Stimulated activated naive CD8-positive, alpha-beta T cell treated with anti-CD3 and anti-CD28 coated beads, Interleukin-15, Interleukin-2, amounts not matched to agents 100 ng/mL and 50 ng/mL, for 24 hours (primary cell): ENCODE data around the gene PRPF6.
"Not testable (repeated sequence)": the region's sequence is repeated elsewhere in the genome, so short reads cannot be mapped to it uniquely, and the experiment has no call there.

Experiments
- H3K27ac Mint-ChIP-seq: one replicate; pipeline ENCODE4 v1.8.0; 2021; ENCODE audit warnings: mild to moderate bottlenecking, mixed read lengths
- H3K27me3 Mint-ChIP-seq: one replicate; pipeline ENCODE4 v1.8.0; 2021; ENCODE audit warnings: mixed read lengths
- H3K36me3 Mint-ChIP-seq: one replicate; pipeline ENCODE4 v1.8.0; 2021; ENCODE audit warnings: low read depth, mixed read lengths
- H3K4me1 Mint-ChIP-seq: one replicate; pipeline ENCODE4 v1.8.0; 2021; ENCODE audit warnings: low read depth, mixed read lengths
- H3K4me3 Mint-ChIP-seq: one replicate; pipeline ENCODE4 v1.8.0; 2021; ENCODE audit warnings: mild to moderate bottlenecking, mixed read lengths
- H3K9me3 Mint-ChIP-seq: one replicate; pipeline ENCODE4 v1.8.0; 2021; ENCODE audit warnings: mixed read lengths

PRPF6 gene

DNA sequence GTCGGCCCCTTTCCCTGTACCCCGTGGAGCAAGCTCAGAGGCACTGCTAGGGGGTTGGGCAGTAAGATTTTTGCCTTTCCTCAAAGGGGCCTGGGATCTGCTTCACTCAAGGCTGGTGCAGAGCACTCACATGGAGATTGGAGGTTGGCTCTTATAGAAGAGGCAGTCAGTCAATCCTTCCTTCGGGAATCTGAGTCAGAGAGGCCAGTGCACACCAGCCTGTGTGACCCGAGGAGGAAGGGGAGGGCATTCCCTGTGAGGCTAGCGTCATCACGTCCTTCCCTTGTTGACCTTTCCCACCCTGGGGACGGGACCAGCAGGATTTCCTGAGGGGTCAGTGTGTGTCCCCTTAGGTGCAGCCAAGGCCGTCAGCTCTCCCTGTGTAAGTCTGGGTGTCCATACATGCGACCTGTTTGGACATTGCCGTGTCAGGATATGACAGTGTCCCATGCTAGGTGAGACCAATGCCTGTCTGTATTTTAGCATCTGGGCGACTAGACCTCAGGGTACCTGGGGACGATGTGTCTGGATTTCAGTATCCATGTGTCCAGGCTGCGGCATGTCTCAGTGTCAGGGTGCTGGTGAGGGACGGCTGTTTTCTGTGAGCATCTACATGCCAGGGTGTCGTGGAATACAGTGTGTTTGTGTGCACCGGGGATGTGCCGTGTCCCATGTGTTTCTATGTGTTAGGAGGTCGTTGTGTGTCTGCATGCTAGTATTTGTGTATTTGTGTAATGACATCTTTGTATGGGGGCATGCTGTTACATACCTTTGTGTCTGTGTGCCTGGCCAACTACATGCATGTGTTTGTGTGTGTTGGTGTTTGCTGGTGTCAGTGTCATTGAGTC lies 8.4 kb upstream of the PRPF6 start:
- Mint-ChIP-seq H3K27me3 (no peaks in the 10 kb centered on the region), H3K27ac (no peak overlapping the region), H3K36me3 (peaks cover 24% of the 10 kb centered on the region), H3K4me3 (no peak overlapping the region), H3K4me1 (peaks cover 32% of the 10 kb centered on the region), H3K9me3 (no peaks in the 10 kb centered on the region)

DNA sequence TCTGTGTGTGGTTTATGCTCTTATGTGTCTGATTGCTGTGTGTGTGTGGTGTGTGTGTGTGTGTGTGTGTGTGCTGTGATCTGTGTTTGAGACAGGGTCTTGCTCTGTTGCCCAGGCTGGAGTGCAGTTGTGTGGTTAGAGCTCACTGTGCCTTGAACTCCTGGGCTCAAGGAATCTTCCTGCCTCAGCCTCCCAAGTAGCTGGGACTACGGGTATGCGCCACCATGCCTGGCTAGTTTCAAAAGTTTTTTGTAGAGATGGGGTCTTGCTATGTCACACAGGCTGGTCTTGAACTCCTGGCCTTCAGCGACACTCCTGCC lies 7.8 kb upstream of the PRPF6 start:
- Mint-ChIP-seq H3K27me3 (no peaks in the 10 kb centered on the region), H3K4me3 (no peak overlapping the region), H3K4me1 (peaks cover 37% of the 10 kb centered on the region), H3K27ac (no peak overlapping the region), H3K36me3 (peaks cover 24% of the 10 kb centered on the region), H3K9me3 (no peaks in the 10 kb centered on the region)

DNA sequence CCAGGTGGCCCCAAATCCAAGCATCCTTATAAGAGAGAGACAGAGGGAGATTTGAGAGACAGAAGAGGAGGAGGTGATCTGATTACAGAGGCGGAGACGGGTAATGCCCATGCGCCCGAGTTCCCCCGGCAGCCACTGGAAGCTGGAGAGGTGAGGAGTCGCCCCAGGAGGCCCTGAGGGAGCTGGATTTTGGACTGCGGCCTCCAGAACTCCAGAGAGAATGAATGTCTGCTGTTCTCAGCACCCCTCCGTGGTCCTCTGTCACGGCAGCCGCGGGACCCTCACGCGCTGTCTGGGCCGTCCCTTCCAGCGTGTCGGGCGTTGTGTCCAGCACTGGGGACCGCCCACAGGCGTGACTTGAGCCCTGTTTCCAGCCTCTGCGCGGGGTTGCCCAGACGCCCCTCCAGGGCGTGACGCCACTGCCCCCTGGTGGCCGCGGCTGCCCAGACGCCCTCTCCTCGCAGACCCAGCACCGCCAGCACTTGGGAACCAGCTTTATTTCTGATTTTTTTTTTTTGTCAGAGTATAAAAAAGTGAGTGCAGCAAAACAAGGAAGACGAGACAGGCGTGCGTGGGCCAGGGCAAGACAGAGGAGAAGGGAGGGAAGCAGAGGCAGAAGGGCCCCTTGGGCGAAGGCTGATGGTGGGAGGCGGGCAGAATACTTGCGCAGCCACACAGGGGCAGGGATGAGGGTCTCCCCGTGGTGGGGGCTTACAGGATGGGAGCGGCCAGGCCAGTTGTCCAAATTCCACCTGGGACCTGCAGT lies 7.1 kb upstream of the PRPF6 start:
- Mint-ChIP-seq H3K9me3 (no peaks in the 10 kb centered on the region), H3K27ac (peak overlapping the region; percentile 56), H3K4me1 (peaks cover 35% of the 10 kb centered on the region), H3K4me3 (no peak overlapping the region), H3K27me3 (no peaks in the 10 kb centered on the region), H3K36me3 (peaks cover 24% of the 10 kb centered on the region)

DNA sequence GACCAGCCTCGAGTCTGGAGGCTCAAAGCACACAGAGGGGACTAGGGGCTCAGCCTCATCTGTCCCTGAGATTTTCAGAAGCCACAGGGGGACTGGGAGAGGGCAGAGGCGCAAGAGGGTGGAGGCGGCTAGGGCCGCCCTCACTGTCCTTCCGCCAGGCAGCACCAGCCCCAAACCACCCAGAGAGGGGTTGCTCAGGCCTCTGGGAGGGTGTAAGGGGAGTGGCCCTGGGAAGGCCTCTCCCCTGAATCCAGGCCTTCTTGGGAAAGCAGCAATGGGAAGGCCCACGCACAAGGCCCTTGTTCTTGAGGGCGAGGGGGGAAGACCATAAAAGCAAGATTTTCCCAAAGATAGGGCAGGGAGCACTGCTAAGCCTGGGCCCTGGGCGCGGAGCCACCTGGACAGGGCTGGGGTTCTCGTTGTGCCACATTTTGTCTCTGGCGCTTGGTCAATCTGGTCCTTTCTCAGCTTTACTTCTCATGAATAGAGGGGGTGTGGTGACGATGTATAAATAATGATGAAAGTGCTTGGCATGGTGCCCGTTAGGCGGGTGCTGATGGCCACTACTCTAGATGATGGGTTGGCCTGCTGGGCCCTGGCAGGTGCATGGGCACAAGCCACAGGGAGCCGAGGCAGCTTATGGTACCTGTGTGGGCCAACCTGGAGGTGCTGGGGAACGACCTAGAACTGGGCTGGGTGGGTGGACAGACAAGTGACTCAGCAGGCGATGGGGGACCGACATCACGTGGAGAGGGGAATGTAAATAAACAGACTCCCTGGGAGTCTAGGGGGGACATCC lies 6.3 kb upstream of the PRPF6 start:
- peaks cover 33% of the 10 kb centered on the region for H3K4me1 Mint-ChIP-seq
- no peaks in the 10 kb centered on the region for H3K27me3 Mint-ChIP-seq
- no peak overlapping the region for H3K27ac Mint-ChIP-seq
- H3K4me3 Mint-ChIP-seq, result no peak overlapping the region
- H3K36me3 Mint-ChIP-seq, result peaks cover 24% of the 10 kb centered on the region
- H3K9me3 Mint-ChIP-seq, result no peaks in the 10 kb centered on the region

DNA sequence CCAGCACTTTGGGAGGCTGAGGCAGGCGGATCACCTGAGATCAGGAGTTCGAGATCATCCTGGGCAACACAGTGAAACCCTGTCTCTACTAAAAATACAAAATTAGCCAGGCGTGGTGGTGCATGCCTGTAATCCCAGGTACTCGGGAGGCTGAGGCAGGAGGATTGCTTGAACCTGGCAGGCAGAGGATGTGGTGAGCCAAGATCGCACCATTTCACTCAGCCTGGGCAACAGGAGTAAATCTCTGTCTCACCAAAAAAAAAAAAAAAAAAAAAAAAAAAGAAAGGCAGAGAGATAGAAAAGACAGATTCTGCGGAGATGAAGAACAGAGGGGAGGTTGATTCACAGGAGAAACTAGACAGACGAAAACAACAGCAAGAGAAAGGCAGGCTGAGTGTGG lies 4.4 kb upstream of the PRPF6 start:
- Mint-ChIP-seq H3K4me1 (peaks cover 46% of the 10 kb centered on the region), H3K4me3 (peak overlapping the region; percentile 2), H3K36me3 (peaks cover 24% of the 10 kb centered on the region)
- not testable (repeated sequence) for H3K27me3 Mint-ChIP-seq, H3K9me3 Mint-ChIP-seq, H3K27ac Mint-ChIP-seq

DNA sequence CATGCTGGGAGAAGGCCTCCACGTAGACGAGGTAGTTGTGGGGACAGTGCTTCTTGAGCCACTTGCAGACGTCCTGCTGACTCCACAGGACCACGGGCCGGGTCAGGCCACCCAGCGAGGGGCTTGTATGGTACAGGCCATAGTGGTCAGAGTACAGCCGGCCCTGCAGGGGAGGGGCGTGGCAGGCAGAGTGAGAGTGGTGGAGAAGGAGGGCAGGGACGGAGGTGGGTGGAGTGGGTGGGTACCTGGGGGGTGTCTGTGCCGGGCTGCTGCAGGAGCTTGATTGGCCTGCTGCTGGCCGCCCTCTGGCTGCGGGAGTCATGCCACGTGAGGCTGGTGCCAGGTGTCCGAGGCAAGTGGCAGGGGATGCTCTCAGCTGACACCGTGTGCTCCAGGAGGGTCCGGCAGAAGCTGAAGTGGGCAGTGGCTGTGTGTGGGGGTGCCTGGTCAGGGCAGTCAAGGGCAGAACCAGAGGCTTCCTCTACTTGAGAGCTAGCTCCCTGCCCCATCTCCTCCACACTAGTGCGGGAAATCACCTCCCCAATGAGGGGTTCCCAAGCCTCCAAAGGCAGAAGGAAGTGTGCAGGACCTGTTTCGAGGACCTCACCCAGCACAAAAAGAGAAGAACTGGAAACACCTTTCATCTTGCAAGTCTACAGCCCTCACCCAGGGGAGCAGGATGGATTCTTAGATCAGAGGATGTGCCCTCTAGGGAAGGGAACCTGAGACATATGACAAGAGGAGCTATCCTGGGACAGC lies 3.8 kb upstream of the PRPF6 start:
- H3K36me3 Mint-ChIP-seq, result peaks cover 24% of the 10 kb centered on the region
- H3K27ac Mint-ChIP-seq, result peak overlapping the region; percentile 11
- peaks cover 51% of the 10 kb centered on the region for H3K4me1 Mint-ChIP-seq

DNA sequence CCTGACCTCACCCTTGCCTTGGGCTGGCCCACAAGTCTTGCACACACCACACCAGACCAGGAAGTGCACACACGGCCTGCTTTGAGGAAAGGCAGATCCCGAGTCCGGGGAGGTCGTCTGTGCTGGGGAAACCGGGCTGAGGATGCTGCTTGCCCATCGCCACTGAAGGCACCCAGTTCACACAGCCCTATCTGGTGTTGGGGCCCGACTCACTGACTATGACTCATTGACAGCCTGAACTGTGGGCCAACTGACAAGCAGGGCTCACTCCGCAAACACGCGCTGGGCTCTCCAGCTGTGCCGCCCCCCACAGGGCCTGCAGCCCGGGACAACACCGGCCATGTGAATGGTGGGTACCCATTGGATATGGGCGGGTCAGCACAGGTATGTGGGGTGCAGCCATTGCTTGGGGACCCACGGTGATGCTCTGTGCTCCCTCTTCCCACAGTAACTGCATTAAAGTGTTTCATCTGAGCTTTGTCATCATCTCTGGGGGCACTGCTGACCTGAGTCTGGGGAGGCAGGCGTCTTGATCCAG lies 3.1 kb upstream of the PRPF6 start:
- peaks cover 58% of the 10 kb centered on the region for H3K4me1 Mint-ChIP-seq
- no peaks in the 10 kb centered on the region for H3K9me3 Mint-ChIP-seq
- H3K27me3 Mint-ChIP-seq, result no peaks in the 10 kb centered on the region
- peak overlapping the region; percentile 78 for H3K27ac Mint-ChIP-seq
- H3K36me3 Mint-ChIP-seq, result peaks cover 28% of the 10 kb centered on the region
- peak overlapping the region; percentile 82 for H3K4me3 Mint-ChIP-seq

More for the DNA sequence above, 3.8 kb upstream of the PRPF6 start:
- H3K4me3 Mint-ChIP-seq, result peak overlapping the region; percentile 82
- H3K27me3 Mint-ChIP-seq, result no peaks in the 10 kb centered on the region
- H3K9me3 Mint-ChIP-seq, result no peaks in the 10 kb centered on the region

DNA sequence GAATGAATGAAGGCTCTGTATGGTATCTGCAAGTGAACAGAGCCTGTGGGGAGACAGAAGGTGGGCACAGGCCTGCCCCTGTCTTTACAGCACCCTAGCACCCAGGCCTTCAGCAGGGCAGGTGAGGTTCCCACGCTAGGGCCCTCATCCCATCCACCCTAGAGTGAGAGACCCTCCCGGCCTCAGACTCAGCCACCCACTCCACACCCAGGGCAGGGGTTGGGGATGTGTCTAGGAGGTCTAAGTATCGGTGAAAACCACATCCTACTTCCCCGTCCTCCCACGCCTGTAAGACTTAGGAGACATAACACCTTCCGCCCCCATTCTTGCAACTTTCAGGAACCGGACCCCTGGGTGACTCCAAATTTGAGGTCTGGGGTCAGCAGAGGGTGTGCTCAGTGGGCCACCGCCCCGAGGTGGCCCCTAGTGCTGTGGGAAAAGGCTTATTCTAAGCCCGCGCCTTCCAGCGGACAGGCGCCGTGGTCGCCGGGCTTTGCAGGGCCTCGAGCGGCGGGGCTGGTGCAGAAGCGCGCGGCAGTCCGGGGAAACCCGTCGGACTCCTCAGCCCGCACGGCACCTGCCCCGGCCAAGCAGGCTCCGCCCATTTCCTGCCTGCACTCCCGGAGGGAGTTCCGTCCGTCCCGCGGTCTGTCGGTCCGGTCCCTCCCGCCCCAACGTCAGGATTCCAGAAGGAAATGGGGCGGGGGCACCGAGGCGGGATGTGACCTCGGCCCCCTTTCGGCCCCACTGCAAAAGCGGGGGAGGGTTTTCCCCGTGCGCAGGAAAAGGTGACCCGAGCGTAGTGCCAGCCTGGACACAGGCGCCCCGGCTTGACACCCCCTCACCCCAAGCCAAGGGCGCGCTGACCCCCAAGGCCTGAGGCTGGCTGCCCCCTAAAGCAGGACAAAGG lies 2.4 kb upstream of the PRPF6 start:
- Mint-ChIP-seq H3K36me3 (peaks cover 32% of the 10 kb centered on the region), H3K4me3 (peak overlapping the region; percentile 82), H3K9me3 (no peaks in the 10 kb centered on the region), H3K27me3 (no peaks in the 10 kb centered on the region), H3K27ac (peak overlapping the region; percentile 78), H3K4me1 (peaks cover 63% of the 10 kb centered on the region)

DNA sequence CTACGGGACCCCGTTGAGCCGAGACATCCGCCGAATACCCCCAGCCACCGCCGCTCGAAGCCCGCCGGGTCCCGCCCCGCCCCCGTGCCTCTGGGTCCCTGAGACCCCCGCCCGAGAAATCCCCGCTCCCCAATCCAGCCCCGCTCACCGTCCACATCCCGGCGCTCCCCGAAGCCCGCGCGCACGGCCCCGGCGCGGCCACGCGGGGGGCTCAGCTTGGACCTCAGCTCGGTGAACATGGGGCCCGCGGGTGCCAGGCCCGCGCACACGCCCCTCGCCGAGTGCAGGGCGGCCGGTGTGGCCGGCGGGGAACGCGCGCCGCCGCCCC lies 1.7 kb upstream of the PRPF6 start:
- Mint-ChIP-seq H3K27ac (peak overlapping the region; percentile 68), H3K27me3 (no peaks in the 10 kb centered on the region), H3K36me3 (peaks cover 28% of the 10 kb centered on the region), H3K4me1 (peaks cover 60% of the 10 kb centered on the region), H3K9me3 (no peaks in the 10 kb centered on the region), H3K4me3 (peak overlapping the region; percentile 82)

DNA sequence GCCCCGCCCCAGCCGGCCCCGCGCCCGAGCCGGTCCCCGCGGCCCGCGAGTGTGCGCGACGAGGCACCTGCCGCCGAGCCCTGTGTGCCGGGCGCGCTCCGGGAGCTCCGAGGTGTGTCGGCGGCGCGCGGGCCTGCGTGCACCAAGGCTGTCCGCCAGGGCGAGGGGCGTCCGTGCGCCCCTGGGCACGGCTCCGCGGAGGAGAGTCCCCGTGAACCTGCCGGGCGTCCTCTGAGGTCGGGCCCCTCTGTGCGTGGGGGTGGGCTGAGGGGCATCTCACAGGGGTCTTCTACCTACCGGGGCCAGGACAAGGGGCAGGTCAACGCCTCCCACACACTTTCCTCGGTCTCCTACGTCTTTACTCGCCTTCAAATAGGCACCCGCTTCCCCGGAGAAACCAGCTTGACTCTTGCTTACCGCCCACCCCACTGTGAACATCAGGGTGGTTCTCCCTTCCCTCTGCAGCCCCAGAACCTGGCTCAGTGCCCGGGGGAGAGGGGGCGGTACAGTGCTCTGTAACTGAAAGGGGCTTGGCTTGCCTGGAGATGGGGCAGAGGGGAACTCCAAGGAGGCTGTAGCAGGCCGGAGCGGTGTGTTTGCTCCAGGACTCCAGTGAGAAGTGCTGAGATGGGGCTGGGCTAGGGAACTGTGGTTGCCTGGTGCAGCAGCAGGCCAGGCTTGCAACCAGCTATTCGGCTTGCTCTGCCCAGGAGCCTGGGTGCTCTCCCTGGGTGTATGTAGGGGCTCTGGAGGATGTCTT lies 1.2 kb upstream of the PRPF6 start, which contains the start of gene SAMD10:
SAMD10 (minus strand) TSS at position 86 of the 760 bp plus-strand sequence. CDS start 175 bp downstream, outside the sequence.
- H3K27me3 Mint-ChIP-seq, result no peaks in the 10 kb centered on the region

DNA sequence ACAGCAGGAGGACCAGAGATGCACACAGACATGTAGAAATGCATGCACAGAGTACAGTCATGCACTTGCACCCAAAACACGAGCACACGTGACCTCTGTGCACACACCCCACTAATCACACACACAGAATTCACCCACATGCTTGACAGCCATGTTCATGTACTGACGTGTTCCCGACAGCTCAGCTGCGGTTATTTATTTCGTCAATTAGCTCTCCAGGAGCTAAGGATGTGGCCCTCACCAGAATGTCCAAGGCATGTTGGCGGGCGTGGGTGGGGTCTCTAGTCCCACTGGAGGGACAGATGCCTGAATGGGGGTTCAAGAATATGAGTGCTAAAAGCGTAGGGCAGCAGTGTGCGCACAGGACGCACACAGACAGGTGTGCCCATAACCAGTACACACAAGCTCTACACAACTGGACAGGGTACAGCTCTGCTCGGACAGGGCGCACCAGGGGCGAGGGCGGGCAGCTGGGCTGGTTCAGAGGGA lies 571 bp upstream of the PRPF6 start:
- Mint-ChIP-seq H3K4me3 (peak overlapping the region; percentile 94), H3K4me1 (peaks cover 65% of the 10 kb centered on the region), H3K9me3 (no peaks in the 10 kb centered on the region), H3K27me3 (no peaks in the 10 kb centered on the region), H3K27ac (peak overlapping the region; percentile 97), H3K36me3 (peaks cover 31% of the 10 kb centered on the region)

More for the DNA sequence above, 1.2 kb upstream of the PRPF6 start, which contains the start of gene SAMD10:
- H3K27ac Mint-ChIP-seq, result peak within 1 kb of the TSS; percentile 97
- no peaks in the 10 kb centered on the region for H3K9me3 Mint-ChIP-seq
- peak within 1 kb of the TSS; percentile 94 for H3K4me3 Mint-ChIP-seq
- peaks cover 32% of the 10 kb centered on the region for H3K36me3 Mint-ChIP-seq
- peaks cover 64% of the 10 kb centered on the region for H3K4me1 Mint-ChIP-seq

DNA sequence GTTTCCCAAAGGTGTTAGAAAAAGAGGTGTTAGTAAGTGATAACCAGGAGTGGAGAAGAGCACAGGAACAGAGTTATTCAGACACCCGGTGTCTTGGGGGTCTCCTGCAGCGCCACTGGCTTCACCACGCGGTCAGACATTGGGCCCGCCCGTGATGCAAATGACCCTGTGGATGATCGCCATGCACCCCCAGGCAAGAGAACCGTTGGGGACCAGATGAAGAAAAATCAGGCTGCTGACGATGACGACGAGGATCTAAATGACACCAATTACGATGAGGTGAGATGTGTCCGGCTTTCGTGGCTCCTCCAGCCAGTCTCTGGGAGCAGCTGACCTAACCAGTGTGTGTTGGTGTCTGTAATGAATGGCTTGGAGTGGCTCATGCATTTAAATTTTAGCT lies 2.0 kb downstream of the PRPF6 start:
- Mint-ChIP-seq H3K4me3 (peak overlapping the region; percentile 33), H3K27ac (peak overlapping the region; percentile 63), H3K4me1 (peaks cover 44% of the 10 kb centered on the region), H3K36me3 (peaks cover 31% of the 10 kb centered on the region), H3K27me3 (no peaks in the 10 kb centered on the region), H3K9me3 (no peaks in the 10 kb centered on the region)

DNA sequence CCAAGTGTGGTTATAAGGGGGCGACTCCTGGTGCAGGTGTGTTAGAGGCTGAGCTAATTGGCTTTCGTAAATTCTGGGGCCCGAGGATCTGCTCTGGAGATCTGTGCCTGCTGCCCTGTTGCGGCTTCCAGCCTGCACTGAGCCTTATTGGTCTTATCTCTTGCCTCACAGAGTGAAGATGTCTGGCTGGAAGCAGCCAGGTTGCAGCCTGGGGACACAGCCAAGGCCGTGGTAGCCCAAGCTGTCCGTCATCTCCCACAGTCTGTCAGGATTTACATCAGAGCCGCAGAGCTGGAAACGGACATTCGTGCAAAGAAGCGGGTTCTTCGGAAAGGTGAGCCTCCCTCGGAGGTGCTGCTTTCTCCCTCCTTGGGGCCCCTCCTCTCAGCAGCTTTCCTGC lies 20.0 kb downstream of the PRPF6 start:
- peaks cover 61% of the 10 kb centered on the region for H3K36me3 Mint-ChIP-seq
- H3K4me1 Mint-ChIP-seq, result peaks cover 23% of the 10 kb centered on the region
- H3K27me3 Mint-ChIP-seq, result no peaks in the 10 kb centered on the region
- no peak overlapping the region for H3K4me3 Mint-ChIP-seq
- H3K27ac Mint-ChIP-seq, result no peak overlapping the region
- H3K9me3 Mint-ChIP-seq, result no peaks in the 10 kb centered on the region
